Measurements from ENCODE around the gene MRPS12.
A peak's percentile ranks its signal among the peaks of the same experiment; 100 is the strongest.

The MRPS12 gene

GRCh38 chr19:38977445-38978325, 46.9 kb downstream of the MRPS12 start (continued):
- no peak for TF ChIP-seq ZBTB6 (tag by site-specific recombination; IDR thresholded peaks at IDR 0.05)
- TF ChIP-seq ZNF350 (tag by site-specific recombination; IDR thresholded peaks at IDR 0.05): no peak

- H3K36me3 ChIP-seq (ENCODE audit: control insufficient read depth in 2 of 2, insufficient read depth in 1 of 2, low read length in 2 of 2): peaks cover 0 to 5% of the 10 kb centered on the region in 2 experiments; a peak in 2 of 3 replicates
- H3K4me1 ChIP-seq (ENCODE audit: control insufficient read depth, insufficient read depth, low read length): peaks cover 32% of the 10 kb centered on the region
- ChIA-PET POLR2A (interaction anchor here (1.1 to 1.4 kb wide), 2 partner anchors 11 to 45 kb away, joined by 3 to 6 read pairs; no protein-coding TSS in a partner anchor), CTCF (interaction anchor here (0.8 to 5.9 kb wide), 12 partner anchors 10 to 312 kb away, joined by 3 to 62 read pairs (median 17); partner anchors contain the start of gene FBXO27)
- peak overlapping the region; percentile 78 for H3K27ac ChIP-seq (ENCODE audit: extremely low read depth, low read depth, low read length)
- H3K4me3 ChIP-seq (ENCODE audit: low read depth, low read length): no peak overlapping the region
- H3K9me3 ChIP-seq (ENCODE audit: control insufficient read depth, insufficient read depth, low read depth, low read length): no peaks in the 10 kb centered on the region
- TF ChIP-seq, protein P1, sequence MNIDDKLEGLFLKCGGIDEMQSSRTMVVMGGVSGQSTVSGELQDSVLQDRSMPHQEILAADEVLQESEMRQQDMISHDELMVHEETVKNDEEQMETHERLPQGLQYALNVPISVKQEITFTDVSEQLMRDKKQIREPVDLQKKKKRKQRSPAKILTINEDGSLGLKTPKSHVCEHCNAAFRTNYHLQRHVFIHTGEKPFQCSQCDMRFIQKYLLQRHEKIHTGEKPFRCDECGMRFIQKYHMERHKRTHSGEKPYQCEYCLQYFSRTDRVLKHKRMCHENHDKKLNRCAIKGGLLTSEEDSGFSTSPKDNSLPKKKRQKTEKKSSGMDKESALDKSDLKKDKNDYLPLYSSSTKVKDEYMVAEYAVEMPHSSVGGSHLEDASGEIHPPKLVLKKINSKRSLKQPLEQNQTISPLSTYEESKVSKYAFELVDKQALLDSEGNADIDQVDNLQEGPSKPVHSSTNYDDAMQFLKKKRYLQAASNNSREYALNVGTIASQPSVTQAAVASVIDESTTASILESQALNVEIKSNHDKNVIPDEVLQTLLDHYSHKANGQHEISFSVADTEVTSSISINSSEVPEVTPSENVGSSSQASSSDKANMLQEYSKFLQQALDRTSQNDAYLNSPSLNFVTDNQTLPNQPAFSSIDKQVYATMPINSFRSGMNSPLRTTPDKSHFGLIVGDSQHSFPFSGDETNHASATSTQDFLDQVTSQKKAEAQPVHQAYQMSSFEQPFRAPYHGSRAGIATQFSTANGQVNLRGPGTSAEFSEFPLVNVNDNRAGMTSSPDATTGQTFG (tag by site-specific recombination; IDR thresholded peaks at IDR 0.05; ENCODE audit: borderline replicate concordance): no peak
- TF ChIP-seq ZNF133 (tag by site-specific recombination; IDR thresholded peaks at IDR 0.05): no peak
- TF ChIP-seq ZNF623 (tag by site-specific recombination; IDR thresholded peaks at IDR 0.05): no peak; the same call in 1 of the 2 replicates
- TF ChIP-seq ZNF140 (tag by site-specific recombination; IDR thresholded peaks at IDR 0.05): no peak
- TF ChIP-seq ZNF223 (tag by site-specific recombination; IDR thresholded peaks at IDR 0.05): no peak
- TF ChIP-seq, protein P2, sequence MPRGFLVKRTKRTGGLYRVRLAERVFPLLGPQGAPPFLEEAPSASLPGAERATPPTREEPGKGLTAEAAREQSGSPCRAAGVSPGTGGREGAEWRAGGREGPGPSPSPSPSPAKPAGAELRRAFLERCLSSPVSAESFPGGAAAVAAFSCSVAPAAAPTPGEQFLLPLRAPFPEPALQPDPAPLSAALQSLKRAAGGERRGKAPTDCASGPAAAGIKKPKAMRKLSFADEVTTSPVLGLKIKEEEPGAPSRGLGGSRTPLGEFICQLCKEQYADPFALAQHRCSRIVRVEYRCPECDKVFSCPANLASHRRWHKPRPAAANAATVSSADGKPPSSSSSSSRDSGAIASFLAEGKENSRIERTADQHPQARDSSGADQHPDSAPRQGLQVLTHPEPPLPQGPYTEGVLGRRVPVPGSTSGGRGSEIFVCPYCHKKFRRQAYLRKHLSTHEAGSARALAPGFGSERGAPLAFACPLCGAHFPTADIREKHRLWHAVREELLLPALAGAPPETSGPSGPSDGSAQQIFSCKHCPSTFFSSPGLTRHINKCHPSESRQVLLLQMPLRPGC (tag by site-specific recombination; IDR thresholded peaks at IDR 0.05): no peak
- TF ChIP-seq ZNF544 (tag by site-specific recombination; IDR thresholded peaks at IDR 0.05): no peak
- TF ChIP-seq ZNF561 (tag by site-specific recombination; IDR thresholded peaks at IDR 0.05; ENCODE audit: borderline replicate concordance): peak; percentile 36; the same call in 1 of the 2 replicates
- TF ChIP-seq SP7 (tag by site-specific recombination; IDR thresholded peaks at IDR 0.05): no peak; the same call in 1 of the 2 replicates
- no peak for TF ChIP-seq ZNF473 (tag by site-specific recombination; IDR thresholded peaks at IDR 0.05)
- TF ChIP-seq, protein P3, sequence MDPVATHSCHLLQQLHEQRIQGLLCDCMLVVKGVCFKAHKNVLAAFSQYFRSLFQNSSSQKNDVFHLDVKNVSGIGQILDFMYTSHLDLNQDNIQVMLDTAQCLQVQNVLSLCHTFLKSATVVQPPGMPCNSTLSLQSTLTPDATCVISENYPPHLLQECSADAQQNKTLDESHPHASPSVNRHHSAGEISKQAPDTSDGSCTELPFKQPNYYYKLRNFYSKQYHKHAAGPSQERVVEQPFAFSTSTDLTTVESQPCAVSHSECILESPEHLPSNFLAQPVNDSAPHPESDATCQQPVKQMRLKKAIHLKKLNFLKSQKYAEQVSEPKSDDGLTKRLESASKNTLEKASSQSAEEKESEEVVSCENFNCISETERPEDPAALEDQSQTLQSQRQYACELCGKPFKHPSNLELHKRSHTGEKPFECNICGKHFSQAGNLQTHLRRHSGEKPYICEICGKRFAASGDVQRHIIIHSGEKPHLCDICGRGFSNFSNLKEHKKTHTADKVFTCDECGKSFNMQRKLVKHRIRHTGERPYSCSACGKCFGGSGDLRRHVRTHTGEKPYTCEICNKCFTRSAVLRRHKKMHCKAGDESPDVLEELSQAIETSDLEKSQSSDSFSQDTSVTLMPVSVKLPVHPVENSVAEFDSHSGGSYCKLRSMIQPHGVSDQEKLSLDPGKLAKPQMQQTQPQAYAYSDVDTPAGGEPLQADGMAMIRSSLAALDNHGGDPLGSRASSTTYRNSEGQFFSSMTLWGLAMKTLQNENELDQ (tag by site-specific recombination; IDR thresholded peaks at IDR 0.05; ENCODE audit: low read depth): no peak
- TF ChIP-seq, protein P4, sequence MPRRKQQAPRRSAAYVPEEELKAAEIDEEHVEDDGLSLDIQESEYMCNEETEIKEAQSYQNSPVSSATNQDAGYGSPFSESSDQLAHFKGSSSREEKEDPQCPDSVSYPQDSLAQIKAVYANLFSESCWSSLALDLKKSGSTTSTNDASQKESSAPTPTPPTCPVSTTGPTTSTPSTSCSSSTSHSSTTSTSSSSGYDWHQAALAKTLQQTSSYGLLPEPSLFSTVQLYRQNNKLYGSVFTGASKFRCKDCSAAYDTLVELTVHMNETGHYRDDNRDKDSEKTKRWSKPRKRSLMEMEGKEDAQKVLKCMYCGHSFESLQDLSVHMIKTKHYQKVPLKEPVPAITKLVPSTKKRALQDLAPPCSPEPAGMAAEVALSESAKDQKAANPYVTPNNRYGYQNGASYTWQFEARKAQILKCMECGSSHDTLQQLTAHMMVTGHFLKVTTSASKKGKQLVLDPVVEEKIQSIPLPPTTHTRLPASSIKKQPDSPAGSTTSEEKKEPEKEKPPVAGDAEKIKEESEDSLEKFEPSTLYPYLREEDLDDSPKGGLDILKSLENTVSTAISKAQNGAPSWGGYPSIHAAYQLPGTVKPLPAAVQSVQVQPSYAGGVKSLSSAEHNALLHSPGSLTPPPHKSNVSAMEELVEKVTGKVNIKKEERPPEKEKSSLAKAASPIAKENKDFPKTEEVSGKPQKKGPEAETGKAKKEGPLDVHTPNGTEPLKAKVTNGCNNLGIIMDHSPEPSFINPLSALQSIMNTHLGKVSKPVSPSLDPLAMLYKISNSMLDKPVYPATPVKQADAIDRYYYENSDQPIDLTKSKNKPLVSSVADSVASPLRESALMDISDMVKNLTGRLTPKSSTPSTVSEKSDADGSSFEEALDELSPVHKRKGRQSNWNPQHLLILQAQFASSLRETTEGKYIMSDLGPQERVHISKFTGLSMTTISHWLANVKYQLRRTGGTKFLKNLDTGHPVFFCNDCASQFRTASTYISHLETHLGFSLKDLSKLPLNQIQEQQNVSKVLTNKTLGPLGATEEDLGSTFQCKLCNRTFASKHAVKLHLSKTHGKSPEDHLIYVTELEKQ (tag by site-specific recombination; IDR thresholded peaks at IDR 0.05; ENCODE audit: borderline replicate concordance): 0 out of 2 replicates have a peak, but pooled peaks have one; percentile 27
- TF ChIP-seq ZBTB26 (tag by site-specific recombination; optimal IDR thresholded peaks at IDR 0.05): no peak
- TF ChIP-seq ZNF211 (tag by site-specific recombination; IDR thresholded peaks at IDR 0.05; ENCODE audit: low read depth): no peak
- no peak for TF ChIP-seq ZBTB7A (tag by site-specific recombination; IDR thresholded peaks at IDR 0.05; ENCODE audit: low read depth)
- TF ChIP-seq, protein P5, sequence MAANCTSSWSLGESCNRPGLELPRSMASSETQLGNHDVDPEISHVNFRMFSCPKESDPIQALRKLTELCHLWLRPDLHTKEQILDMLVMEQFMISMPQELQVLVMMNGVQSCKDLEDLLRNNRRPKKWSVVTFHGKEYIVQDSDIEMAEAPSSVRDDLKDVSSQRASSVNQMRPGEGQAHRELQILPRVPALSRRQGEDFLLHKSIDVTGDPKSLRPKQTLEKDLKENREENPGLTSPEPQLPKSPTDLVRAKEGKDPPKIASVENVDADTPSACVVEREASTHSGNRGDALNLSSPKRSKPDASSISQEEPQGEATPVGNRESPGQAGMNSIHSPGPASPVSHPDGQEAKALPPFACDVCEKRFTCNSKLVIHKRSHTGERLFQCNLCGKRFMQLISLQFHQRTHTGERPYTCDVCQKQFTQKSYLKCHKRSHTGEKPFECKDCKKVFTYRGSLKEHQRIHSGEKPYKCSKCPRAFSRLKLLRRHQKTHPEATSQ (tag by site-specific recombination; IDR thresholded peaks at IDR 0.05): 0 out of 2 replicates have a peak, but pooled peaks have one; percentile 11
- no peak for TF ChIP-seq ZNF132 (tag by site-specific recombination; IDR thresholded peaks at IDR 0.05; ENCODE audit: borderline replicate concordance)
- TF ChIP-seq ZNF626 (tag by site-specific recombination; IDR thresholded peaks at IDR 0.05): no peak
Observed at GRCh38 chr19:38978326-38978689, 47.6 kb downstream of the MRPS12 start.

Measured in HEK293 (cell line).